HG02943 (cell line): Measurements from ENCODE around the gene FCER1G.

ENCODE experiments used
- ATAC-seq: cut with Tn5 transposase; IDR thresholded peaks from one replicate; pipeline ENCODE4 v1.9.1; 2021; ENCODE audit warnings: mild to moderate bottlenecking, low read depth, moderate library complexity; ENCODE audit not compliant: unreplicated experiment

FCER1G gene

GRCh38 chr1:161260376-161261260 is 45.5 kb downstream of the FCER1G start:
- ATAC-seq, result no peak

GRCh38 chr1:161261261-161262235 is 46.5 kb downstream of the FCER1G start:
- no peak for ATAC-seq

- ATAC-seq, result no peak
Observed at GRCh38 chr1:161265305-161265704, 50.2 kb downstream of the FCER1G start.

- ATAC-seq, result no peak
Observed at GRCh38 chr1:161266202-161266601, 51.1 kb downstream of the FCER1G start.

- ATAC-seq, result no peak
Observed at GRCh38 chr1:161266836-161267235, 51.7 kb downstream of the FCER1G start.

- no peak for ATAC-seq
Observed at GRCh38 chr1:161267321-161267720, 52.2 kb downstream of the FCER1G start.
